ENCODE data around the gene BLVRB.
A peak's percentile ranks its signal among the peaks of the same experiment; 100 is the strongest.
"Not testable (repeated sequence)": the region's sequence is repeated elsewhere in the genome, so short reads cannot be mapped to it uniquely, and the experiment has no call there.

The BLVRB gene
- total RNA-seq = 7.5 to 9.5 reads per million in 2 experiments

DNA sequence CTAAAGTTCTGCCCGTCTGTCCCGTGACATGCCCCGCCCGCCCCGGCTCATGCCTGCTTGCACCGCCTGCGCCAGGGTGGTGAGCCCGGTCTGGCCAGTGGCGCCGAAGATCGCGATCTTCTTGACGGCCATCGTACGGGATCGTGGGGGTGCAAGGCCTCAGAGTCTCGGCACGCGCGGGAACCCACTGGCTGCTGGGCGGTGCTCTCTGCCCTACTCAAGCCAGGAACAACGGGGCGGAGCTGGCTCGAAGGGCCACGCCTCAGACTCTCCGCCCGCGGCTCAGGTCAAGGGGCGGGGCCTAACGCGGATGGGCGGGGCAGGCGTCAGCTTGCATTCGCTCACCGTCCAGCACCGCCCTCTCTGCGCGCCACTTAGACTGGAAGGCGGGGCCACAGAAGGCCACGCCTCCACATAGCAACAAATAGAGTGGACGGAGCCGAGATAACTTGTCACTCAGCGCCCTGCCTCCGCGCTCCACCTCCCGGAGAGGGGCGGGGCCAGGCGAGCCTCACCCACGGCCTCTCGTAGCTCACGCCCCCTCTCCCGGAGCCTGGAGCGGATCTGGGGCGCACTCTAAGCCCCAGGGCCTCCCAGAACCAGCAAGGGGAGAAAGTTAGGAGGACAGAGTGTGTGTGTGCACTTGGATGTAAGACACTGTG lies at the start of gene BLVRB:
Gene BLVRB, minus strand, starts transcription at position 189 of the 662 bp plus-strand sequence. Its CDS starts 57 bp downstream, at position 132.
- DNase-seq (ENCODE audit: low read depth) = peak; percentile 99

- no peak for DNase-seq (ENCODE audit: low read depth)
These were observed 48.3 kb upstream of the BLVRB start for GRCh38 chr19:40513741-40514315.

- DNase-seq (ENCODE audit: low read depth) = no peak
These were observed 47.8 kb upstream of the BLVRB start for GRCh38 chr19:40513345-40513678.

GRCh38 chr19:40512473-40513344 lies 47.2 kb upstream of the BLVRB start:
- no peak for DNase-seq (ENCODE audit: low read depth)

GRCh38 chr19:40512110-40512472 lies 46.5 kb upstream of the BLVRB start:
- DNase-seq (ENCODE audit: low read depth) = no peak

GRCh38 chr19:40511487-40511886 lies 45.9 kb upstream of the BLVRB start:
- DNase-seq (ENCODE audit: low read depth) = no peak

DNA sequence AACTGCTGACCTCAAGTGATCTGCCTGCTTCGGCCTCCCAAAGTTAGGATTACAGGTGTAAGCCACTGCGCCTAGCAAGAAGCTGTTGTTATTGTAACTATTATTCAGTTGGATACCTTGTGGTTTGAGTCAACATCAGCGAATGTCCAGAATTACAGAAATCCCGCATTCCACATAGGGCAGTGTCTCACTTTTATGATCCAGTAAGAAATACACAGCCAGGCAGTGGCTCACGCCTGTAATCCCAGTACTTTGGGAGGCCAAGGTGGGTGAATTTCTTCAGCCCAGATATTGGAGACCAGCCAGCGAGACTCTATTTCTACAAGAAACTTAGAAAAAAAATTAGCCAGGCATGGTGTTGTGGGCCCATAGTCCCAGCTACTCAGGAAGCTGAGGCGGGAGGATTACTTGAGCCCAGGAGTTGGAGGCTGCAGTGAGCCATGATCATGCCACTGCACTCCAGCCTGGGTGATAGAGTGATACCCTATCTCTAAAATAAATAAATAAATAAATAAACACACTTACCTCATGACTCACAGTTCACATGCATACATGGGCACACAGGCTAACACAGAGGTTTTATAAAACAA lies 45.1 kb upstream of the BLVRB start:
- DNase-seq (ENCODE audit: low read depth) = no peak

DNA sequence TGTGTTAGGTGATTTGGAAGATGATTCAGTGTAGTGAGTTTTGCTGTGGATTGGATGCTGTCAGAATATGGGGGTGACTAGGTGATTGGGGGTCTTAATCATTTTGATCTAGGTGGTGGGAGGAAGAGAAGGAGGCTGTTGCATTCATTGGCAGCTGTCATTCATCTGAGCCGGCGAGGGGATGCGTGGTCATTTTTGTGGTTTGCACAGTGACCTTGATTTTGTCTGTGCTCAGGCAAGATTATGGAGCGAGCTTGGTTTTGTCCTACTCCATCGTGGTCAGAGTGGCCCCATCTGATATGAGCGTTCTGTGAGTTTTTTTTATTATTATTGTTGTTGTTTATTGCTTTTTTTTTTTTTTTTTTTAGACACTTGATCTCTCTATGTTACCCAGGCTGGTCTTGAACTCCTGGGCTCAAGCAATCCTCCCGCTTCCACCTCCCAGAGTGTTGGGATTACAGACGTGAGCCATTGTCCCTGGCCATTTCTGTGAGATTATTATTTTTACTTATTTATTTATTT lies 43.3 kb upstream of the BLVRB start:
- DNase-seq (ENCODE audit: low read depth) = no peak

- no peak for DNase-seq (ENCODE audit: low read depth)
These were observed 42.3 kb upstream of the BLVRB start for GRCh38 chr19:40507892-40508291.

- DNase-seq (ENCODE audit: low read depth) = no peak
These were observed 40.6 kb upstream of the BLVRB start for GRCh38 chr19:40506099-40506498.

DNA sequence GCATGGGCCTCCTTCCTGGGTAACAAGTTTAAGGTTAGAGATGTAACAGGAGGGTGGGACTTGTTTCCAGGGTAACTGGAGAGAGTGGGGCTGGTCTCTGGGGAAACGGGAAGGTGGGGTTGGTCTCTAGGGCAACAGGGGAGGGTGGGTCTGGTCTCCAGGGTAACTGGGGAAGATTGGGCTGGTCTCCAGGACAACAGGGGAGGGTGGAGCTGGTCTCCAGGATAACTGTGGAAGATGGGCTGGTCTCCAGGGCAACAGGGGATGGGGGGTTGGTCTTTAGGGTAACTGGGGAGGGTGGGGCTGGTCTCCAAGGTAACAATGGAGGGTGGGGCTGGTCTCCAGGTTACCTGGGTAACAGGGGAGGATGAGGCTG lies 37.8 kb upstream of the BLVRB start:
- no peak for DNase-seq (ENCODE audit: low read depth)

GRCh38 chr19:40502647-40503319 lies 37.2 kb upstream of the BLVRB start:
- DNase-seq (ENCODE audit: low read depth) = no peak

GRCh38 chr19:40502081-40502480 lies 36.5 kb upstream of the BLVRB start:
- DNase-seq (ENCODE audit: low read depth) = no peak

- DNase-seq (ENCODE audit: low read depth) = no peak
These were observed 36.1 kb upstream of the BLVRB start for GRCh38 chr19:40501599-40501998.

- DNase-seq (ENCODE audit: low read depth) = not testable (repeated sequence)
These were observed 35.4 kb upstream of the BLVRB start for GRCh38 chr19:40500678-40501530.

DNA sequence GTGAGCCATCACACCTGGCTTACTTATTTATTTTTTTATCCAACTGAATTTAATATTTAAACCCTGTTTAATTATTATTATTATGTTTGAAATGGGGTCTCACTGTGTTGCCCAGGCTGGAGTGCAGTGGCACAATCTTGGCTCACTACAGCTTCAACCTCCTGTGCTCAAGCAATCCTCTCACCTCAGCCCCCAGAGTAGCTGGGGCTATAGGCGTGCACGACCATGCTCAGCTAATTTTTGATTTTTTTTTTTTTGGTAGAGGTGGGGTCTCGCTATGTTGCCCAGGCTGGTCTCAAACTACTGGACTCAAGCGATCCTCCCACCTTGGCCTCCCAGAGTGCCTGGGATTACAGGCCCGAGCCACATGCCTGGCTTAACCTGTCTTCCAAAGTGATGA lies 33.8 kb upstream of the BLVRB start:
- DNase-seq (ENCODE audit: low read depth) = no peak

DNA sequence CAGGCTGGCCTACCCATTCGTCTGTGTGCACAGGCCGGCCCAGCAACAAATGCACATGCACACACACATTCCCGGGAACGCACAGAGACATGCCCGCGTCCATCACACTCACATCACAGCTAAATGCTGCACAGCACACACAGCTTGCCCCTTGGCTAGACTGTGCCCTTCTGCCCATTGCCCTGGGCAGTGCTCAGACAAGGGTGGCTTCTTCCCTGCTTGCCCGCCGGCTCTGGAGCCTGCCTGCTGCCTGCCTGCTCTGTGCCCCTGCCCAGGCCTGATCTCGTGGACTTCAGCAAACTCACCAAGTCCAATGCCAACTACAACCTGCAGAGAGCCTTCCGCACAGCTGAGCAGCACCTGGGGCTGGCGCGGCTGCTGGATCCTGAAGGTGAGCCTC lies 31.7 kb upstream of the BLVRB start:
- DNase-seq (ENCODE audit: low read depth) = no peak

GRCh38 chr19:40494191-40494838 lies 28.8 kb upstream of the BLVRB start:
- no peak for DNase-seq (ENCODE audit: low read depth)

- DNase-seq (ENCODE audit: low read depth) = no peak
These were observed 28.2 kb upstream of the BLVRB start for GRCh38 chr19:40493778-40494177.

- no peak for DNase-seq (ENCODE audit: low read depth)
These were observed 26.7 kb upstream of the BLVRB start for GRCh38 chr19:40492274-40492673.

DNA sequence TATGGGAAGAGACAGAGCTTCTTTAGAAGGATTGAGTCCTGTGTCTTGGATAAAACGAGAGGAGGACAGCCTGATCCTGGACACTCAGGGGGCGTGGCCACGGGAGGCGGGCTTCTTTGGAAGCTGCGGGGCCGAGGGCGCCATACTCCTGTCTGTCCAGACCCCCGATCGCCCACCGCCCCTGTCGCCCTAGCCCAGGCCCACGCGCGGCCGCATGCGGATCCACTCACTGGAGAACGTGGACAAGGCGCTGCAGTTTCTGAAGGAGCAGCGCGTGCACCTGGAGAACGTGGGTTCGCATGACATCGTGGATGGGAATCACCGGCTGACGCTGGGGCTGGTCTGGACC lies 24.3 kb upstream of the BLVRB start:
- no peak for DNase-seq (ENCODE audit: low read depth)
